ENCODE results near the gene KAT6B. TPM values are rescaled to one million over a fixed set of nuclear protein-coding genes. Genes with fewer than 3 reads are reported as not detected.
A peak's percentile ranks its signal among the peaks of the same experiment; 100 is the strongest.

KAT6B gene
- total and polyA plus RNA-seq, 7 experiments from 2014 or later: 33.2 to 80.5 (median 63.6) TPM

DNA sequence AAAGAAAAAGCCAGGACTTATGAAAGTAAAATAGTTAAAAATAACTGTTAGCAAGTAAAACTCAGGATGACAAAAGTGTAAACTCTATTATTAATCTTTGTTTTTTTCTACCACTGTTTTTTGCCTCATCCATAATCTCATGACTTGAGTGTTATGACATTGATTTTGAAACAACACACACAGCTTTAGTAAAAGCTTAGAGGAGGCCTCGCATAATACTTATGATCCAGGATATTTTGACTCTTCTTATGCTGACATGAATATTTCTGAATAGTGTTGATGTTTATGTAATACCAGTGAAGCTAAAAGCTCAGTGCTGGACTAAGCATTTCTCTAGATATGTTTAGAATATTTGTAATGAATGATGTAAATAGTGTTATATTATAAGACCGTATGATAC, 10.5 kb downstream of the KAT6B start:
- Mint-ChIP-seq H3K27me3 (no peaks in the 10 kb centered on the region), H3K27ac (no peak overlapping the region), H3K4me3 (no peak overlapping the region), H3K9me3 (peaks cover 0 to 6% (median 0%) of the 10 kb centered on the region in 11 donors), H3K36me3 (peaks cover 4 to 35% (median 27%) of the 10 kb centered on the region in 5 donors), H3K4me1 (peaks cover 13 to 71% (median 61%) of the 10 kb centered on the region in 7 donors)
- no peak overlapping the region for H3K4me3 ChIP-seq (ENCODE audit: low read length)
- DNase-seq: no peak
- H3K9me3 ChIP-seq (ENCODE audit: control insufficient read depth in 2 of 3, low read length in 3 of 3): no peaks in the 10 kb centered on the region
- H3K36me3 ChIP-seq (ENCODE audit: control insufficient read depth in 2 of 3, insufficient read depth in 3 of 3, low read length in 3 of 3): peaks cover 0 to 10% (median 0%) of the 10 kb centered on the region in 3 experiments
- no peaks in the 10 kb centered on the region for H3K27me3 ChIP-seq (ENCODE audit: control insufficient read depth in 2 of 2, insufficient read depth in 2 of 2, low read length in 2 of 2)
- intact Hi-C loops (cut with micrococcal nuclease): no loop called here
- H3K27ac ChIP-seq (ENCODE audit: low read depth, low read length): no peak overlapping the region
- peaks cover 4 to 6% of the 10 kb centered on the region in 2 donors for H3K4me1 ChIP-seq (ENCODE audit: control insufficient read depth in 2 of 2, insufficient read depth in 2 of 2, low read length in 2 of 2)
- no peak for ATAC-seq
- CTCF ChIA-PET: no interaction called here
- POLR2A ChIA-PET: interaction anchor here (1.0 kb wide), 1 partner anchor 12 kb away, joined by 3 read pairs; no protein-coding TSS in a partner anchor

GRCh38 chr10:74837743-74838142, 11.3 kb downstream of the KAT6B start:
- Mint-ChIP-seq H3K4me1 (peaks cover 13 to 75% (median 67%) of the 10 kb centered on the region in 7 donors), H3K9me3 (peaks cover 0 to 6% (median 0%) of the 10 kb centered on the region in 11 donors), H3K4me3 (no peak overlapping the region), H3K27ac (peak overlapping the region in 3 of 9 donors; percentile 40 to 72 (median 50)), H3K27me3 (no peaks in the 10 kb centered on the region), H3K36me3 (peaks cover 8 to 39% (median 32%) of the 10 kb centered on the region in 5 donors)
- no peaks in the 10 kb centered on the region for H3K27me3 ChIP-seq (ENCODE audit: control insufficient read depth in 2 of 2, insufficient read depth in 2 of 2, low read length in 2 of 2)
- intact Hi-C loops (cut with micrococcal nuclease): no loop called here
- peaks cover 4 to 6% of the 10 kb centered on the region in 2 donors for H3K4me1 ChIP-seq (ENCODE audit: control insufficient read depth in 2 of 2, insufficient read depth in 2 of 2, low read length in 2 of 2)
- peaks cover 0 to 13% (median 0%) of the 10 kb centered on the region in 3 experiments for H3K36me3 ChIP-seq (ENCODE audit: control insufficient read depth in 2 of 3, insufficient read depth in 3 of 3, low read length in 3 of 3)
- H3K9me3 ChIP-seq (ENCODE audit: control insufficient read depth in 2 of 3, low read length in 3 of 3): no peaks in the 10 kb centered on the region
- H3K4me3 ChIP-seq (ENCODE audit: low read length): no peak overlapping the region
- ChIA-PET CTCF (no interaction called here), POLR2A (interaction anchor here (1.0 kb wide), 1 partner anchor 13 kb away, joined by 3 read pairs; no protein-coding TSS in a partner anchor)
- ATAC-seq (no peak), DNase-seq (no peak)
- H3K27ac ChIP-seq (ENCODE audit: low read depth, low read length): no peak overlapping the region

- H3K4me1 Mint-ChIP-seq: peaks cover 7 to 78% (median 69%) of the 10 kb centered on the region in 7 donors
- ATAC-seq (no peak), DNase-seq (no peak)
- H3K27me3 Mint-ChIP-seq: no peaks in the 10 kb centered on the region
- peak overlapping the region in 3 of 9 donors; percentile 32 to 82 (median 71) for H3K27ac Mint-ChIP-seq
- POLR2A ChIA-PET: no interaction called here
- intact Hi-C loops (cut with micrococcal nuclease): no loop called here
- no peaks in the 10 kb centered on the region for H3K27me3 ChIP-seq (ENCODE audit: control insufficient read depth in 2 of 2, insufficient read depth in 2 of 2, low read length in 2 of 2)
- peaks cover 17 to 53% (median 43%) of the 10 kb centered on the region in 5 donors for H3K36me3 Mint-ChIP-seq
- H3K4me3 Mint-ChIP-seq: no peak overlapping the region
- no peak overlapping the region for H3K27ac ChIP-seq (ENCODE audit: low read depth, low read length)
- H3K9me3 Mint-ChIP-seq: peaks cover 0 to 7% (median 0%) of the 10 kb centered on the region in 11 donors
- H3K4me3 ChIP-seq (ENCODE audit: low read length): no peak overlapping the region
- peaks cover 0 to 6% of the 10 kb centered on the region in 2 donors for H3K4me1 ChIP-seq (ENCODE audit: control insufficient read depth in 2 of 2, insufficient read depth in 2 of 2, low read length in 2 of 2)
- no peaks in the 10 kb centered on the region for H3K9me3 ChIP-seq (ENCODE audit: control insufficient read depth in 2 of 3, low read length in 3 of 3)
- peaks cover 0 to 22% (median 0%) of the 10 kb centered on the region in 3 experiments for H3K36me3 ChIP-seq (ENCODE audit: control insufficient read depth in 2 of 3, insufficient read depth in 3 of 3, low read length in 3 of 3)
- CTCF ChIA-PET: no interaction called here
These were observed 13.3 kb downstream of the KAT6B start for GRCh38 chr10:74839708-74840107.

GRCh38 chr10:74841265-74841973, 15.0 kb downstream of the KAT6B start:
- peaks cover 0 to 70% (median 58%) of the 10 kb centered on the region in 7 donors for H3K4me1 Mint-ChIP-seq
- no peak overlapping the region for H3K27ac ChIP-seq (ENCODE audit: low read depth, low read length)
- H3K27me3 ChIP-seq (ENCODE audit: control insufficient read depth in 2 of 2, insufficient read depth in 2 of 2, low read length in 2 of 2): no peaks in the 10 kb centered on the region
- H3K4me3 Mint-ChIP-seq: no peak overlapping the region
- H3K4me1 ChIP-seq (ENCODE audit: control insufficient read depth in 2 of 2, insufficient read depth in 2 of 2, low read length in 2 of 2): peaks cover 0 to 6% of the 10 kb centered on the region in 2 donors
- H3K27me3 Mint-ChIP-seq: no peaks in the 10 kb centered on the region
- ATAC-seq (no peak), DNase-seq (no peak)
- peak overlapping the region in 3 of 9 donors; percentile 10 to 53 (median 22) for H3K27ac Mint-ChIP-seq
- H3K9me3 Mint-ChIP-seq: peaks cover 0 to 5% (median 0%) of the 10 kb centered on the region in 11 donors
- ChIA-PET POLR2A (interaction anchor here (1.1 kb wide), 1 partner anchor 8 kb away, joined by 3 read pairs; no protein-coding TSS in a partner anchor), CTCF (interaction anchor here (0.6 kb wide), 1 partner anchor 285 kb away, joined by 3 read pairs; no protein-coding TSS in a partner anchor)
- H3K4me3 ChIP-seq (ENCODE audit: low read length): no peak overlapping the region
- intact Hi-C loops (cut with micrococcal nuclease): no loop called here
- H3K36me3 ChIP-seq (ENCODE audit: control insufficient read depth in 2 of 3, insufficient read depth in 3 of 3, low read length in 3 of 3): peaks cover 0 to 22% (median 0%) of the 10 kb centered on the region in 3 experiments
- H3K36me3 Mint-ChIP-seq: peaks cover 17 to 47% (median 36%) of the 10 kb centered on the region in 5 donors
- H3K9me3 ChIP-seq (ENCODE audit: control insufficient read depth in 2 of 3, low read length in 3 of 3): no peaks in the 10 kb centered on the region

- Mint-ChIP-seq H3K27me3 (no peaks in the 10 kb centered on the region), H3K4me3 (no peak overlapping the region), H3K27ac (peak overlapping the region in 3 of 9 donors; percentile 6 to 22 (median 20)), H3K4me1 (peaks cover 0 to 66% (median 55%) of the 10 kb centered on the region in 7 donors), H3K36me3 (peaks cover 17 to 47% (median 38%) of the 10 kb centered on the region in 5 donors), H3K9me3 (peaks cover 0 to 5% (median 0%) of the 10 kb centered on the region in 11 donors)
- H3K27ac ChIP-seq (ENCODE audit: low read depth, low read length): no peak overlapping the region
- no peaks in the 10 kb centered on the region for H3K9me3 ChIP-seq (ENCODE audit: control insufficient read depth in 2 of 3, low read length in 3 of 3)
- DNase-seq: no peak
- H3K4me1 ChIP-seq (ENCODE audit: control insufficient read depth in 2 of 2, insufficient read depth in 2 of 2, low read length in 2 of 2): peaks cover 0 to 4% of the 10 kb centered on the region in 2 donors
- intact Hi-C loops (cut with micrococcal nuclease): no loop called here
- ChIA-PET POLR2A (interaction anchor here (0.6 to 1.1 kb wide), 2 partner anchors 9 to 137 kb away, joined by 3 read pairs; no protein-coding TSS in a partner anchor), CTCF (no interaction called here)
- no peaks in the 10 kb centered on the region for H3K27me3 ChIP-seq (ENCODE audit: control insufficient read depth in 2 of 2, insufficient read depth in 2 of 2, low read length in 2 of 2)
- H3K4me3 ChIP-seq (ENCODE audit: low read length): no peak overlapping the region
- no peak for ATAC-seq
- peaks cover 0 to 22% (median 0%) of the 10 kb centered on the region in 3 experiments for H3K36me3 ChIP-seq (ENCODE audit: control insufficient read depth in 2 of 3, insufficient read depth in 3 of 3, low read length in 3 of 3)
These were observed 16.0 kb downstream of the KAT6B start for GRCh38 chr10:74842301-74842954.

DNA sequence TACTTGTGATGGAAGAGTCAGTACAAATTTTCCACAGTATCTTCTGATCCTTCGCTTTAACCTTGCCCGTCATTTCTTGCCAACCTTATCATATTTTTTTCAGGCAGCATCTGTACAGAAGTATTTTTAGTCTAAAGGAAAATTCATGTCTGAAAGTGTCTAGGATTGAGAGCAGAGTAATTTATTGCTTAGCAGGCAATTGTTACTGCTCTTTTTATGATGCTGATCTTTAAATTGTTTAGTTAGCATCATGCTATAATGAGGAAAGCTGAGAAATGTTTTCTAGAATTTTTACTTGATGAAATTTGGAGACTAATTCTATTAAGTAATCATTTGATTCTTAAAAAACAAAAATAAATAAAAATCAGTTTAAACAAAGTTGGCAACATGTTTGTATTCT, 20.6 kb downstream of the KAT6B start:
- Mint-ChIP-seq H3K4me3 (peak overlapping the region in 1 of 10 donors; percentile 34), H3K4me1 (peaks cover 0 to 56% (median 42%) of the 10 kb centered on the region in 7 donors), H3K27ac (peak overlapping the region in 5 of 9 donors; percentile 2 to 17 (median 14)), H3K9me3 (peaks cover 0 to 1% (median 0%) of the 10 kb centered on the region in 11 donors), H3K27me3 (no peaks in the 10 kb centered on the region), H3K36me3 (peaks cover 12 to 34% (median 28%) of the 10 kb centered on the region in 5 donors)
- CTCF ChIA-PET: interaction anchor here (0.7 to 1.0 kb wide), 2 partner anchors 25 to 393 kb away, joined by 3 read pairs; no protein-coding TSS in a partner anchor
- Histone ChIP-seq H3K36me3 (ENCODE audit: control insufficient read depth in 2 of 3, insufficient read depth in 3 of 3, low read length in 3 of 3) (peaks cover 0 to 16% (median 0%) of the 10 kb centered on the region in 3 experiments), H3K9me3 (ENCODE audit: control insufficient read depth in 2 of 3, low read length in 3 of 3) (no peaks in the 10 kb centered on the region), H3K27me3 (ENCODE audit: control insufficient read depth in 2 of 2, insufficient read depth in 2 of 2, low read length in 2 of 2) (no peaks in the 10 kb centered on the region), H3K27ac (ENCODE audit: low read depth, low read length) (no peak overlapping the region), H3K4me3 (ENCODE audit: low read length) (no peak overlapping the region), H3K4me1 (ENCODE audit: control insufficient read depth in 2 of 2, insufficient read depth in 2 of 2, low read length in 2 of 2) (no peaks in the 10 kb centered on the region)
- DNase-seq (no peak), ATAC-seq (no peak)
- POLR2A ChIA-PET: no interaction called here
- intact Hi-C loops (cut with micrococcal nuclease): no loop called here
